Breast epithelium (tissue), 3 donors: ENCODE measurements around the gene GTF2H4.

Source experiments
- CTCF ChIP-seq, 3 donors: fragments of 450-650 bp; IDR thresholded peaks; one replicate each; pipeline ENCODE4 v1.5.1; 2016 to 2017; ENCODE audit warnings: antibody characterized with exemption in 3 of 3, mild to moderate bottlenecking in 3 of 3, moderate library complexity in 3 of 3
- POLR2AphosphoS5 ChIP-seq, 3 donors: sonication (generic); formaldehyde crosslinking; IDR thresholded peaks; one replicate each; pipeline ENCODE4 v1.6.1; 2017; ENCODE audit warnings: antibody characterized with exemption in 3 of 3

- TF ChIP-seq CTCF (IDR thresholded peaks at IDR 0.05) (peak; percentile 45 to 67 (median 53)), POLR2AphosphoS5 (IDR thresholded peaks at IDR 0.05) (peak in 1 of 3 donors; percentile 39)
Observed at GRCh38 chr6:30915591-30915946, 7.6 kb downstream of the GTF2H4 start.
